GM12891 (cell line): ENCODE data around the gene RASGRP1.

Experiments
- POLR2A ChIP-seq: IDR thresholded peaks from 2 replicates; pipeline ENCODE4 v1.6.1; 2011; ENCODE audit warnings: low read depth, low read length, control low read depth
- POLR2AphosphoS5 ChIP-seq: IDR thresholded peaks from 2 replicates; pipeline ENCODE4 v1.6.1; 2011; ENCODE audit warnings: low read depth, low read length, control low read depth
- SPI1 ChIP-seq: IDR thresholded peaks from 2 replicates; pipeline ENCODE4 v1.6.1; 2011; ENCODE audit warnings: low read depth, low read length, control low read depth
- TAF1 ChIP-seq: IDR thresholded peaks from 2 replicates; pipeline ENCODE4 v1.6.1; 2011; ENCODE audit warnings: low read depth, low read length, control low read depth

- TF ChIP-seq POLR2A (no peak), TAF1 (no peak), SPI1 (no peak), POLR2AphosphoS5 (no peak)
Measured at GRCh38 chr15:38463893-38464292, 100.7 kb downstream of the RASGRP1 start.
